Activated naive CD4-positive, alpha-beta T cell treated with anti-CD3 and anti-CD28 coated beads, Interleukin-2, amount 50 U/mL, for 72 hours (primary cell): ENCODE measurements around the gene EMX1. TPM values are rescaled to one million over a fixed set of nuclear protein-coding genes. Genes with fewer than 3 reads are reported as not detected.

Experiments used
- ATAC-seq, 2 donors: fragments of 150-1000 bp; cut with Tn5 transposase; 2 replicates each; pipeline ENCODE4 v1.10.0; 2021; ENCODE audit warnings: mild to moderate bottlenecking in 2 of 2, moderate library complexity in 2 of 2
- DNase-seq, 2 donors: peaks; one replicate each; pipeline ENCODE4 v3.0.0; 2021 to 2022; ENCODE audit warnings: low spot score in 2 of 2
- H3K27ac Mint-ChIP-seq, 2 donors: one replicate each; pipeline ENCODE4 v1.8.0; 2022; ENCODE audit warnings: mild to moderate bottlenecking in 2 of 2, mixed read lengths in 2 of 2
- H3K36me3 Mint-ChIP-seq, 2 donors: one replicate each; pipeline ENCODE4 v1.8.0; 2022; ENCODE audit warnings: mixed read lengths in 2 of 2
- H3K9me3 Mint-ChIP-seq, 2 donors: one replicate each; pipeline ENCODE4 v1.8.0; 2022; ENCODE audit warnings: mixed read lengths in 2 of 2
- total RNA-seq, 2 donors: library from RNA; stranded (reverse); gene quantifications; one replicate each; pipeline ENCODE4 v1.2.3, GENCODE V29; 2022

Gene EMX1
- total RNA-seq, 2 donors from 2014 or later, result not detected

GRCh38 chr2:72932045-72932740, 14.9 kb downstream of the EMX1 start:
- H3K27ac Mint-ChIP-seq, result no peak overlapping the region
- DNase-seq (peak in 1 of 2 donors; percentile 44), ATAC-seq (peak; percentile 7 to 12)
- no peaks in the 10 kb centered on the region for H3K9me3 Mint-ChIP-seq
- H3K36me3 Mint-ChIP-seq, result no peaks in the 10 kb centered on the region

DNA sequence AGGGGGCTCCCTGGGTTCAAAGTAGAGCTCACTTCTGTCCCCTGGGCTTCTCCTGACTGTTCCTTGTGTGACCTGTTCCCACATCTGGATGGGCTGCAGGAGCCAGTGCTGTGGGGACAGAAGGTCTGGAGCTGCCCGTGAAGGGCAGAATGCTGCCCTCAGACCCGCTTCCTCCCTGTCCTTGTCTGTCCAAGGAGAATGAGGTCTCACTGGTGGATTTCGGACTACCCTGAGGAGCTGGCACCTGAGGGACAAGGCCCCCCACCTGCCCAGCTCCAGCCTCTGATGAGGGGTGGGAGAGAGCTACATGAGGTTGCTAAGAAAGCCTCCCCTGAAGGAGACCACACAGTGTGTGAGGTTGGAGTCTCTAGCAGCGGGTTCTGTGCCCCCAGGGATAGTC, 15.5 kb downstream of the EMX1 start:
- H3K9me3 Mint-ChIP-seq, result no peaks in the 10 kb centered on the region
- no peaks in the 10 kb centered on the region for H3K36me3 Mint-ChIP-seq
- DNase-seq (no peak), ATAC-seq (no peak)
- no peak overlapping the region for H3K27ac Mint-ChIP-seq

DNA sequence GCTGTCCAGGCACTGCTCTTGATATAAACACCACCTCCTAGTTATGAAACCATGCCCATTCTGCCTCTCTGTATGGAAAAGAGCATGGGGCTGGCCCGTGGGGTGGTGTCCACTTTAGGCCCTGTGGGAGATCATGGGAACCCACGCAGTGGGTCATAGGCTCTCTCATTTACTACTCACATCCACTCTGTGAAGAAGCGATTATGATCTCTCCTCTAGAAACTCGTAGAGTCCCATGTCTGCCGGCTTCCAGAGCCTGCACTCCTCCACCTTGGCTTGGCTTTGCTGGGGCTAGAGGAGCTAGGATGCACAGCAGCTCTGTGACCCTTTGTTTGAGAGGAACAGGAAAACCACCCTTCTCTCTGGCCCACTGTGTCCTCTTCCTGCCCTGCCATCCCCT, 15.9 kb downstream of the EMX1 start:
- H3K36me3 Mint-ChIP-seq, result no peaks in the 10 kb centered on the region
- no peaks in the 10 kb centered on the region for H3K9me3 Mint-ChIP-seq
- DNase-seq (no peak), ATAC-seq (no peak)
- no peak overlapping the region for H3K27ac Mint-ChIP-seq

- Mint-ChIP-seq H3K36me3 (no peaks in the 10 kb centered on the region), H3K9me3 (no peaks in the 10 kb centered on the region), H3K27ac (peak overlapping the region in 1 of 2 donors; percentile 5)
- ATAC-seq (no peak), DNase-seq (no peak)
Measured at GRCh38 chr2:72933646-72934151, 16.4 kb downstream of the EMX1 start.

- no peak for DNase-seq
- ATAC-seq, result peak in 1 of 2 donors; percentile 51
Measured at GRCh38 chr2:72934683-72935610, 17.6 kb downstream of the EMX1 start.

DNA sequence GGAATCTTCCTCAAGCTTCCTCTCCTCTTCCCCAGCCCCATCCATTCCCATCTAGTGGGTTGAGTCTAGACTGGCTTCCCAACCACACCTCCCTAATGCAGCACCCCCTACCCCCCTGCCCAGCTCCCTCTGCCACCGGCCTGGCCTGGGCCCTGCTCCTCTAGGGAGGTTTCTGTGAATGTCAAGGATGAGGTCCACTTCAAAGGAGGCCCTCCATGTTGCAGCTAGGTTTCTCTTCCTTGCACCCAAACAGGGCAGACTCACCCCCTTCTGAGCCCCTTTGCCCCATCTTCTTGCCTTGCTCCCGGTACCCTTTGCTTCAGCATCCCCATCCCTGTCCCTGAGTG, 18.3 kb downstream of the EMX1 start:
- Mint-ChIP-seq H3K9me3 (no peaks in the 10 kb centered on the region), H3K27ac (no peak overlapping the region), H3K36me3 (no peaks in the 10 kb centered on the region)
- ATAC-seq (no peak), DNase-seq (no peak)

More at GRCh38 chr2:72934683-72935610, 17.6 kb downstream of the EMX1 start:
- Mint-ChIP-seq H3K36me3 (no peaks in the 10 kb centered on the region), H3K27ac (no peak overlapping the region), H3K9me3 (no peaks in the 10 kb centered on the region)

DNA sequence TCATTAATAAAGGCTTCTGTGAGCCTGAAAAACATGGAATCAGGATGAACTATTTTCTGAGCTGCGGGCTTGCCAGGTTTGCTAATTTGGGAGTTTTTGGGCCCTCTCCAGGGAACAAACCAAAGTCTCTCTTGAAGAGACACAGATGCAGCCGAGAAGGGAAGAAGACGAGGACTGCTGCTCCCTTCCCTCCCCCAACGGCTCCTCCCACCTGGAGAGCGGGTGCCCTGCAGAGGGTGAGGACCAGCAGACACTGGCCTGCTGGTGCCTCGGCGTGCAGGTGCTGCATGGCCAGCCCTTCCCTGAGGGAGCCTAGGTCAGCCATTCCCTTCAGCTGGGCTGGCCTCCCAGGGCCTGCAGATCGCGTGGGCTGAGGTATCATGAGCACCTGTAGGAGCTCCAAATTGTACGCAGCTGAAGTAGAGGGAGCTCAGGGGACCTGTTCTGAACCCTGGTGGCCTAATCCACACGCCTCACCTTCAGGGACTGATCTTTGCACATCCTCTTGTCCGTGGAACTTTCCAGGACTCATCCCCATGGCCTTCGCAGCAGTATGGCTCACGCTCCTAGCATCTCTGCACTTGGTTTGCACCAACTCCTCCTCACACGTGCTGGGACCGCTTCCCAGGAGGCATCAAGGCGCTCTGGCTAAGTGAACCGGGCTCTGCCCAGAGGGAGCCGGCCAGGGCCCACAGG, 19.5 kb downstream of the EMX1 start:
- Mint-ChIP-seq H3K27ac (peak overlapping the region in 1 of 2 donors; percentile 24), H3K36me3 (no peaks in the 10 kb centered on the region), H3K9me3 (no peaks in the 10 kb centered on the region)
- DNase-seq, result no peak
- ATAC-seq, result no peak

DNA sequence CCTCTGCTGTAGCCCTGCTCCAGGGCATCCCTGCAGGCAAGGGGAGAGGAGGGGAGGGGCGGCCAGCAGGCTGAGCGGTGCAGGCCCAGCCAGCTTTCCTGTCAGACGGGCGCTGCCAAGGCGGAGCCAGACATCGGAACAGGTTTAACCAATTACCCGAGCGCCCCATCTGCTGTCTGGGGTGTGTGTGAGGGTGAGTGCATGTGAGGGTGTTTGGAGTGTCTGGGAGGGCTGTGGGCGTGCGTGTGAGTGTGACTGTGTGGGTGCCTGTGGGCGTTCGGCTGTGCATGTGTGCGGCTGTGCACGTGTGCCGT, 20.0 kb downstream of the EMX1 start:
- H3K9me3 Mint-ChIP-seq, result no peaks in the 10 kb centered on the region
- DNase-seq (no peak), ATAC-seq (no peak)
- peak overlapping the region in 1 of 2 donors; percentile 24 for H3K27ac Mint-ChIP-seq
- H3K36me3 Mint-ChIP-seq, result no peaks in the 10 kb centered on the region

DNA sequence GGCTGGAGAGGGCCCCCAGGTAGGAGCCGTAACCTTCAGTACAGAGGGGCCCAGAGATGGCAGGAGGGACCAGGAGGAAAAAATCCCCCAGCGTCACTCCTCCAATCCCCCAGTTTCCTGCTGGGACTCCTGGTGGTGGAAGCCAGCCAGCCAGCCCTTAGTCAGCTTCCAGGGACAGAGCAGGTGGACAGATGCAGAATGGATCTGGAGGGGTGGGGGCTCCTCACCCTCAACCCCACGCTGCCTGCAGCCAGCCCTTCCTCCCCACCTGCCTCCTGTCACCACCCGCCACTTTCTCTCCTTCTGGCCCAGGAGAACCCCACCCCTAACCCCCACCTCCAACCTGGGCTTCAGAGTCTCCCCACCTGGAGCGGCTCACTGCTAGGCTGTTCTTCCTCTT, 21.1 kb downstream of the EMX1 start:
- DNase-seq, result no peak
- Mint-ChIP-seq H3K27ac (no peak overlapping the region), H3K36me3 (no peaks in the 10 kb centered on the region), H3K9me3 (no peaks in the 10 kb centered on the region)
- ATAC-seq, result no peak

GRCh38 chr2:72940361-72940760, 23.0 kb downstream of the EMX1 start:
- Mint-ChIP-seq H3K27ac (peak overlapping the region in 1 of 2 donors; percentile 50), H3K9me3 (no peaks in the 10 kb centered on the region), H3K36me3 (no peaks in the 10 kb centered on the region)
- no peak for DNase-seq
- ATAC-seq, result no peak

GRCh38 chr2:72940786-72941185, 23.5 kb downstream of the EMX1 start:
- DNase-seq (no peak), ATAC-seq (no peak)
- Mint-ChIP-seq H3K9me3 (no peaks in the 10 kb centered on the region), H3K36me3 (no peaks in the 10 kb centered on the region), H3K27ac (peak overlapping the region in 1 of 2 donors; percentile 50)

DNA sequence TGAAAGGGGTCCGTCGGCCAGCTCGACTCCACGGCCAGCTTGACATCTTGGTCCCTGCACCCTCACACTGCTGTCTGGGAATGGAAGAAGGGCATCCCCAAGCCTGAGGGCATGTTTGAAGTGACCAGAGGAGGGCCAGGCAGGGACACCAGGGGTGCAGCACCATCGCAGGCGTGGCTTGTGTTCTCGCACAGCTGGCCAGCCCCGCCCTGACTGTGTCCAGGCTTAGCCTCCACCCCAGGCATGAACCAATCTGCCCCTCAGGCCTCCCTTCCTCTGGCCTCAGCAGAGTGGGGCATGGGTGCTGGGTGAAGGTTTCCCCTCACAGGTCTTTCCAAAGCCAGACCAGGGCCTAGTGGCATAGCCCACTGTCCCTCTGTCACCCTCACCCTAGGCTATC, 25.0 kb downstream of the EMX1 start:
- Mint-ChIP-seq H3K36me3 (no peaks in the 10 kb centered on the region), H3K9me3 (no peaks in the 10 kb centered on the region), H3K27ac (no peak overlapping the region)
- DNase-seq (no peak), ATAC-seq (no peak)

DNA sequence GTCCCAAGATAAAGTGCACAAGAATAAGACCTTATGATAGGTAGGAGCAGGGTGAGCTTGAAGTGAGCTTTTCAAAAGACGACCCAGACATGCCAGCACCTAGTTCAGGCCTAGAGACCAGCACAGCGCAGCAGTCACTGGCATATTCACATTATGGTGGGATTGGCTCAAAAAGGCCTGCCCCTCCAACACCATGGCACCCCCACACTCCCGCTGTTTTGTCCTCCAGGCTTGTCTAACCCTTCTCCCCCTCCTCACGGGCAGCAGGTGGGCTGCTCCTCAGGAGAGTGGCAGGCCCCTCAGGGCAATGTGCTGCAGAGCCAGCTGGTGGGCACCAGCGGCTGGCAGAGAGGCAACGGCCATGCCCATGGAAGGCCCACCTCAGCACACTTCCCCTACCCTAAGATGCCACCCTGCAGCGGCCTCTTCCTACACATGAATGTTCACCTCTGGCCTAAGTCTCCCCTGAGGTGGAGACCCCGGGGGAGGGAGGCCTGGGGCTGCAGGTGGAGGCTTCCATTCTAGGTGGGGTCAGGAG, 25.6 kb downstream of the EMX1 start:
- ATAC-seq (no peak), DNase-seq (no peak)
- Mint-ChIP-seq H3K9me3 (no peaks in the 10 kb centered on the region), H3K36me3 (no peaks in the 10 kb centered on the region), H3K27ac (no peak overlapping the region)

GRCh38 chr2:72943540-72944395, 26.4 kb downstream of the EMX1 start:
- H3K9me3 Mint-ChIP-seq, result no peaks in the 10 kb centered on the region
- DNase-seq (no peak), ATAC-seq (no peak)
- H3K27ac Mint-ChIP-seq, result no peak overlapping the region
- H3K36me3 Mint-ChIP-seq, result no peaks in the 10 kb centered on the region

DNA sequence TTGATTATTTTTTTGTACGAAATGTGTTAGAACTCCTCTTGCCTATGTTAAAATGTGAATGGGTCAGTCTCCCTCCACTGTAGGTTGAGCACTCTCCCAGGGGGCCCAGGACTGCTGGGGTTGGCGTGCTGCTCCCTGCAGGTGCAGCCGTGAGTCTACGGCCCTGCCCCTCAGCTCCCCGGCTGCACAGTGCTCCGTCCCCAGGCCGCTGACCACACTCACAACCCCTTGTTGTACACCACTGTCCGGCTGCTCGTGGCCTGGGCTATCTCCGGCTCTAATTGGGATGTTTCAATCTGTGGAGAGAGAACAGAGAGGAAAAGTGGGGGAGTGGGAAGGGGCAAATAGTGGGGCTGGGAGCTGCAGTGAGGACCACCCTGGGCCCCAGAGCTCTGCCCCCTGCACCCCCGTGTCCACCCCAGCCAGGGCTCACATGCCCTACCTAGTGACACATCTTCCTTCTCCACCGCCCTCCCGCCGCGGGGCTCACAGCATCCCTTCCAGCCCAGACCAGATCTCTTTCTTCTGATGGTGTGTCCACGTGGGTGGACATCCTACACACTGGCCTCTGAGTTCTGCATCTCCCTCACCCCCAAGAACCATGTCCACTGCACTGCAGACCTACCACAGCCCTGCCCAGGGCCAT, 27.6 kb downstream of the EMX1 start:
- no peak overlapping the region for H3K27ac Mint-ChIP-seq
- ATAC-seq (no peak), DNase-seq (no peak)
- no peaks in the 10 kb centered on the region for H3K9me3 Mint-ChIP-seq
- no peaks in the 10 kb centered on the region for H3K36me3 Mint-ChIP-seq
